ENCODE results near the gene ANKRD12. TPM values are rescaled to one million over a fixed set of nuclear protein-coding genes. Genes with fewer than 3 reads are reported as not detected.
"Not testable (repeated sequence)": the region's sequence is repeated elsewhere in the genome, so short reads cannot be mapped to it uniquely, and the experiment has no call there.

ANKRD12 gene
- total RNA-seq, 1 experiment from 2014 or later, result 19.1 TPM

GRCh38 chr18:9260388-9261380, 124.1 kb downstream of the ANKRD12 start:
- Histone ChIP-seq H2AFZ (ENCODE audit: low read length) (no peak overlapping the region), H3K9ac (ENCODE audit: low read length) (no peak overlapping the region), H3K79me2 (ENCODE audit: low read length) (no peaks in the 10 kb centered on the region), H3K4me3 (ENCODE audit: low read length) (no peak overlapping the region), H3K36me3 (ENCODE audit: low read depth, low read length) (peaks cover 5% of the 10 kb centered on the region; the same call in 1 of the 2 replicates), H3K9me3 (ENCODE audit: low read length) (no peaks in the 10 kb centered on the region), H3K27ac (ENCODE audit: low read length) (no peak overlapping the region), H4K20me1 (ENCODE audit: low read length) (no peaks in the 10 kb centered on the region), H3F3A (ENCODE audit: low read length, unreplicated experiment) (no peaks in the 10 kb centered on the region), H3K27me3 (ENCODE audit: low read length) (no peaks in the 10 kb centered on the region), H3K9me2 (replicated peaks; ENCODE audit: low read length) (no peaks in the 10 kb centered on the region), H3K4me2 (ENCODE audit: low read length) (no peak overlapping the region), H3K4me1 (ENCODE audit: insufficient read depth, low read length) (0 out of 2 replicates have a peak, but pooled peaks cover 4% of the 10 kb centered on the region)
- no TSS peak for BruUV-seq (replicated peaks)
- TF ChIP-seq EZH2 (IDR thresholded peaks at IDR 0.05; ENCODE audit: low read length, unreplicated experiment) (no peak), EZH2phosphoT487 (IDR thresholded peaks at IDR 0.05; ENCODE audit: borderline replicate concordance, low read length) (no peak)
- TF ChIP-seq, protein P1, sequence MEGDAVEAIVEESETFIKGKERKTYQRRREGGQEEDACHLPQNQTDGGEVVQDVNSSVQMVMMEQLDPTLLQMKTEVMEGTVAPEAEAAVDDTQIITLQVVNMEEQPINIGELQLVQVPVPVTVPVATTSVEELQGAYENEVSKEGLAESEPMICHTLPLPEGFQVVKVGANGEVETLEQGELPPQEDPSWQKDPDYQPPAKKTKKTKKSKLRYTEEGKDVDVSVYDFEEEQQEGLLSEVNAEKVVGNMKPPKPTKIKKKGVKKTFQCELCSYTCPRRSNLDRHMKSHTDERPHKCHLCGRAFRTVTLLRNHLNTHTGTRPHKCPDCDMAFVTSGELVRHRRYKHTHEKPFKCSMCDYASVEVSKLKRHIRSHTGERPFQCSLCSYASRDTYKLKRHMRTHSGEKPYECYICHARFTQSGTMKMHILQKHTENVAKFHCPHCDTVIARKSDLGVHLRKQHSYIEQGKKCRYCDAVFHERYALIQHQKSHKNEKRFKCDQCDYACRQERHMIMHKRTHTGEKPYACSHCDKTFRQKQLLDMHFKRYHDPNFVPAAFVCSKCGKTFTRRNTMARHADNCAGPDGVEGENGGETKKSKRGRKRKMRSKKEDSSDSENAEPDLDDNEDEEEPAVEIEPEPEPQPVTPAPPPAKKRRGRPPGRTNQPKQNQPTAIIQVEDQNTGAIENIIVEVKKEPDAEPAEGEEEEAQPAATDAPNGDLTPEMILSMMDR (conservative IDR thresholded peaks at IDR 0.05; ENCODE audit: low read depth, low read length), result no peak
- POLR2A ChIA-PET (ENCODE audit: unreplicated experiment), result no interaction called here
- intact Hi-C loops (cut with micrococcal nuclease), result no loop called here
- ATAC-seq, result no peak
- CTCF ChIA-PET, result no interaction called here
- DNase-seq, result no peak

DNA sequence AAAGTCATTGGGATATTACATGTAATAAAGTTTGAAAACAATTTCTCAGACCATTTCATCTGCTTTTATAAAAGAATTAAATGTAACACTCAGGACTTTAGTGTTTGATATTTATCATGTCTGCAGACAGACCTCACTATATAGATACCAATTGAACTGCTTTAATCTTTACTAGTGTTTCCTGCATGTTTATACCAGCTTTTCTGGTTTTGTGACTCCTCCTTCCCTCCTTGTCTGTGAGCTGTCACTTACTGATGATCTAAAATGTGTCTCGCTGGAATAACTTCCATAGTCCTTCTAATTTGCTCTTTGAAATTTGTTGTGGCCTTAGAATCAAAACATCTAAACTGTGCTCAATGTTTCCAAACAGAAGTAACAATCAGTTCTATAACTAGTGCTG, 126.7 kb downstream of the ANKRD12 start:
- Histone ChIP-seq H4K20me1 (ENCODE audit: low read length) (no peaks in the 10 kb centered on the region), H2AFZ (ENCODE audit: low read length) (no peak overlapping the region), H3K27ac (ENCODE audit: low read length) (no peak overlapping the region), H3K79me2 (ENCODE audit: low read length) (no peaks in the 10 kb centered on the region), H3K9me2 (replicated peaks; ENCODE audit: low read length) (no peaks in the 10 kb centered on the region), H3F3A (ENCODE audit: low read length, unreplicated experiment) (no peaks in the 10 kb centered on the region), H3K4me1 (ENCODE audit: insufficient read depth, low read length) (0 out of 2 replicates have a peak, but pooled peaks cover 4% of the 10 kb centered on the region), H3K4me3 (ENCODE audit: low read length) (no peak overlapping the region), H3K36me3 (ENCODE audit: low read depth, low read length) (peaks cover 5% of the 10 kb centered on the region; the same call in 1 of the 2 replicates), H3K27me3 (ENCODE audit: low read length) (no peaks in the 10 kb centered on the region), H3K4me2 (ENCODE audit: low read length) (no peak overlapping the region), H3K9ac (ENCODE audit: low read length) (no peak overlapping the region), H3K9me3 (ENCODE audit: low read length) (no peaks in the 10 kb centered on the region)
- TF ChIP-seq EZH2phosphoT487 (IDR thresholded peaks at IDR 0.05; ENCODE audit: borderline replicate concordance, low read length) (no peak), EZH2 (IDR thresholded peaks at IDR 0.05; ENCODE audit: low read length, unreplicated experiment) (no peak)
- ChIA-PET POLR2A (ENCODE audit: unreplicated experiment) (no interaction called here), CTCF (no interaction called here)
- ATAC-seq (no peak), DNase-seq (no peak)
- BruUV-seq (replicated peaks), result no TSS peak
- intact Hi-C loops (cut with micrococcal nuclease), result no loop called here

DNA sequence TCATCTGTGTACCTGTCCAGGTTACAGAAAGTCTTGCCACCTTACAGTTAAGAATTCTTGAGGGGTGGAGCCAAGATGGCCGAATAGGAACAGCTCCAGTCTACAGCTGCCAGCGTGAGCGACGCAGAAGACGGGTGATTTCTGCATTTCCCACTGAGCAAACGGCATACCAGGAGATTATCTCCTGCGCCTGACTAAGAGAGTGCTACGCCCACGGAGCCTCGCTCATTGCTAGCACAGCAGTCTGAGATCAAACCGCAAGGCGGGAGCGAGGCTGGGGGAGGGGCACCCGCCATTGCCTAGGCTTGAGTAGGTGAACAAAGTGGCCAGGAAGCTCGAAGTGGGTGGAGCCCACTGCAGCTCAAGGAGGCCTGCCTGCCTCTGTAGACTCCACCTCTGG, 128.2 kb downstream of the ANKRD12 start:
- BruUV-seq (replicated peaks); DNase-seq; CTCF ChIA-PET; ATAC-seq; H3K9ac ChIP-seq (ENCODE audit: low read length); H3F3A ChIP-seq (ENCODE audit: low read length, unreplicated experiment); H3K4me3 ChIP-seq (ENCODE audit: low read length); H3K27me3 ChIP-seq (ENCODE audit: low read length); H3K36me3 ChIP-seq (ENCODE audit: low read depth, low read length); H3K9me3 ChIP-seq (ENCODE audit: low read length); H3K9me2 ChIP-seq (replicated peaks; ENCODE audit: low read length); H3K4me1 ChIP-seq (ENCODE audit: insufficient read depth, low read length); H3K79me2 ChIP-seq (ENCODE audit: low read length); H2AFZ ChIP-seq (ENCODE audit: low read length); H3K27ac ChIP-seq (ENCODE audit: low read length); H4K20me1 ChIP-seq (ENCODE audit: low read length); H3K4me2 ChIP-seq (ENCODE audit: low read length); intact Hi-C loops (cut with micrococcal nuclease): not testable (repeated sequence)
- POLR2A ChIA-PET (ENCODE audit: unreplicated experiment), result interaction anchor here (0.6 kb wide), 1 partner anchor 1698 kb away, joined by 3 read pairs; no protein-coding TSS in a partner anchor
